Measurements from ENCODE around the gene PMAIP1.

Gene PMAIP1

GRCh38 chr18:59916746-59917145, 16.9 kb downstream of the PMAIP1 start:
- DNase-seq = no peak

GRCh38 chr18:59917422-59917821, 17.6 kb downstream of the PMAIP1 start:
- DNase-seq = no peak

- DNase-seq = peak; percentile 37
Observed at GRCh38 chr18:59918320-59918755, 18.5 kb downstream of the PMAIP1 start.

- DNase-seq = no peak
Observed at GRCh38 chr18:59918997-59919396, 19.2 kb downstream of the PMAIP1 start.

- DNase-seq = peak; percentile 76
Observed at GRCh38 chr18:59921384-59921891, 21.6 kb downstream of the PMAIP1 start.

GRCh38 chr18:59923539-59924196, 23.9 kb downstream of the PMAIP1 start:
- DNase-seq = no peak

- no peak for DNase-seq
Observed at GRCh38 chr18:59926131-59926530, 26.3 kb downstream of the PMAIP1 start.

- peak; percentile 45 for DNase-seq
Observed at GRCh38 chr18:59927246-59927825, 27.5 kb downstream of the PMAIP1 start.

GRCh38 chr18:59928201-59928600, 28.4 kb downstream of the PMAIP1 start:
- no peak for DNase-seq

GRCh38 chr18:59929621-59930295, 30.0 kb downstream of the PMAIP1 start:
- DNase-seq = no peak

GRCh38 chr18:59932401-59932800, 32.6 kb downstream of the PMAIP1 start:
- DNase-seq = no peak

GRCh38 chr18:59938676-59939075, 38.9 kb downstream of the PMAIP1 start:
- no peak for DNase-seq

- DNase-seq = no peak
Observed at GRCh38 chr18:59939127-59939526, 39.3 kb downstream of the PMAIP1 start.

GRCh38 chr18:59940068-59940467, 40.3 kb downstream of the PMAIP1 start:
- no peak for DNase-seq

GRCh38 chr18:59941331-59941730, 41.5 kb downstream of the PMAIP1 start:
- no peak for DNase-seq

- no peak for DNase-seq
Observed at GRCh38 chr18:59942601-59943000, 42.8 kb downstream of the PMAIP1 start.

GRCh38 chr18:59945544-59945943, 45.7 kb downstream of the PMAIP1 start:
- no peak for DNase-seq

GRCh38 chr18:59950215-59950944, 50.6 kb downstream of the PMAIP1 start:
- peak; percentile 39 for DNase-seq

- no peak for DNase-seq
Observed at GRCh38 chr18:59951591-59951990, 51.8 kb downstream of the PMAIP1 start.

GRCh38 chr18:59952283-59953007, 52.6 kb downstream of the PMAIP1 start:
- DNase-seq = no peak
